H1 (cell line): ENCODE data around the gene CCNG2. TPM values are rescaled to one million over a fixed set of nuclear protein-coding genes. Genes with fewer than 3 reads are reported as not detected.

ENCODE experiments used
- CTCF ChIA-PET: fragments of 300-600 bp; sonication (Branson Sonifier 250); formaldehyde crosslinking; loops from one replicate; lab custom pipeline; 2021; ENCODE audit not compliant: partially characterized antibody; lab: Charles Lee
- POLR2A ChIA-PET: fragments of 300-600 bp; sonication (Branson Sonifier 250); formaldehyde crosslinking; loops from one replicate; lab custom pipeline; 2021; ENCODE audit warnings: inconsistent platforms; ENCODE audit not compliant: partially characterized antibody; lab: Charles Lee
- DNase-seq, 2 experiments: peaks; one replicate each; pipeline versions ENCODE4 v3.0.0 to v3.0.0-alpha.2; 2010 to 2022; ENCODE audit warnings: low spot score in 2 of 2, low read depth in 1 of 2, mixed read lengths in 1 of 2
- FAIRE-seq: peaks from 2 replicates; lab custom pipeline; 2011; peaks lifted over from hg19 to GRCh38; lab: Jason Lieb, UNC
- H2AFZ ChIP-seq: 2 replicates; pipeline ENCODE4 v1.8.1; 2012; ENCODE audit warnings: low read length, inconsistent platforms
- H2AK5ac ChIP-seq: 2 replicates; pipeline ENCODE4 v1.6.1; 2013; ENCODE audit warnings: low read depth, low read length
- H2BK120ac ChIP-seq: replicated peaks from 2 replicates; pipeline ENCODE3; 2013; ENCODE audit warnings: low read depth, low read length, inconsistent platforms
- H2BK12ac ChIP-seq: 2 replicates; pipeline ENCODE4 v1.6.1; 2013; ENCODE audit warnings: low read depth, low read length
- H2BK15ac ChIP-seq: 2 replicates; pipeline ENCODE4 v1.6.1; 2013; ENCODE audit warnings: low read length
- H2BK20ac ChIP-seq: 2 replicates; pipeline ENCODE4 v1.6.1; 2013; ENCODE audit warnings: low read length
- H2BK5ac ChIP-seq: 2 replicates; pipeline ENCODE4 v1.6.1; 2013; ENCODE audit warnings: low read depth, low read length
- H3K14ac ChIP-seq: 2 replicates; pipeline ENCODE4 v1.6.1; 2013; ENCODE audit warnings: inconsistent platforms; ENCODE audit not compliant: insufficient read length
- H3K18ac ChIP-seq: 2 replicates; pipeline ENCODE4 v1.6.1; 2013; ENCODE audit warnings: low read length; ENCODE audit errors: extremely low read depth
- H3K23ac ChIP-seq: 2 replicates; pipeline ENCODE4 v1.6.1; 2013; ENCODE audit warnings: inconsistent platforms; ENCODE audit not compliant: insufficient read length
- H3K23me2 ChIP-seq: 2 replicates; pipeline ENCODE4 v1.6.1; 2013; ENCODE audit warnings: low read depth, low read length
- H3K27ac ChIP-seq: 2 replicates; pipeline ENCODE4 v1.6.1; 2011; ENCODE audit warnings: low read depth, low read length, inconsistent platforms
- H3K27me3 ChIP-seq, 4 experiments: replicated peaks in 1 of 4; 1 replicate in 1 of 4; 2 replicates in 3 of 4; pipeline versions ENCODE4 v1.6.1 to v1.8.1; 2011 to 2013; ENCODE audit warnings: low read length in 3 of 4, mild to moderate bottlenecking in 3 of 4, inconsistent platforms in 2 of 4, mixed read lengths in 2 of 4, moderate library complexity in 1 of 4; ENCODE audit not compliant: control insufficient read depth in 3 of 4, insufficient read depth in 3 of 4; ENCODE audit errors: extremely low read depth in 1 of 4
- H3K36me3 ChIP-seq, 4 experiments: 2 replicates each; pipeline versions ENCODE4 v1.6.1 to v1.8.1; 2011 to 2013; ENCODE audit warnings: mild to moderate bottlenecking in 4 of 4, low read length in 3 of 4, moderate library complexity in 2 of 4, control low read depth in 1 of 4, inconsistent platforms in 1 of 4; ENCODE audit not compliant: insufficient read depth in 4 of 4, control insufficient read depth in 2 of 4
- H3K4ac ChIP-seq: replicated peaks from 2 replicates; pipeline ENCODE3; 2013; ENCODE audit warnings: low read length, low read depth, mixed read lengths, inconsistent platforms; ENCODE audit not compliant: insufficient read length
- H3K4me1 ChIP-seq, 4 experiments: replicated peaks in 1 of 4; 1 replicate in 1 of 4; 2 replicates in 3 of 4; pipeline versions ENCODE4 v1.6.1 to v1.8.1; 2011 to 2013; ENCODE audit warnings: low read length in 3 of 4, inconsistent platforms in 2 of 4, mixed read lengths in 1 of 4; ENCODE audit not compliant: insufficient read depth in 4 of 4, control insufficient read depth in 3 of 4
- H3K4me2 ChIP-seq, 2 experiments: 2 replicates each; pipeline versions ENCODE4 v1.6.1 to v1.8.1; 2011 to 2013; ENCODE audit warnings: low read depth in 2 of 2, low read length in 2 of 2, control low read depth in 1 of 2, inconsistent platforms in 1 of 2, mild to moderate bottlenecking in 1 of 2; ENCODE audit not compliant: insufficient read depth in 1 of 2
- H3K4me3 ChIP-seq, 4 experiments: fragments of 200-600, 300-600 bp in 1 of 4; sonication (generic), shearing (Covaris generic), sonication (Bioruptor Twin) in 1 of 4; 2 replicates each; pipeline versions ENCODE4 v1.5.1 to v1.8.1; 2011 to 2016; ENCODE audit warnings: low read length in 4 of 4, low read depth in 3 of 4, control low read depth in 2 of 4, inconsistent platforms in 2 of 4, mild to moderate bottlenecking in 2 of 4, mixed read lengths in 1 of 4, moderate library complexity in 1 of 4; ENCODE audit not compliant: insufficient read depth in 2 of 4; ENCODE audit errors: extremely low read depth in 1 of 4
- H3K56ac ChIP-seq: replicated peaks from 2 replicates; pipeline ENCODE3; 2013; ENCODE audit warnings: low read depth, mild to moderate bottlenecking, mixed read lengths, low read length, inconsistent platforms; ENCODE audit not compliant: insufficient read length
- H3K79me1 ChIP-seq: 2 replicates; pipeline ENCODE4 v1.6.1; 2013; ENCODE audit warnings: low read depth, low read length, control low read depth
- H3K79me2 ChIP-seq, 2 experiments: 2 replicates each; pipeline versions ENCODE4 v1.6.1 to v1.8.1; 2012 to 2013; ENCODE audit warnings: low read length in 2 of 2, mild to moderate bottlenecking in 2 of 2, inconsistent platforms in 1 of 2; ENCODE audit not compliant: insufficient read depth in 2 of 2, control insufficient read depth in 1 of 2
- H3K9ac ChIP-seq, 4 experiments: replicated peaks in 1 of 4; 1 replicate in 1 of 4; 2 replicates in 3 of 4; pipeline versions ENCODE4 v1.6.1 to v1.8.1; 2011 to 2013; ENCODE audit warnings: low read depth in 3 of 4, low read length in 3 of 4, control low read depth in 2 of 4, mild to moderate bottlenecking in 2 of 4, moderate library complexity in 2 of 4, inconsistent platforms in 1 of 4; ENCODE audit errors: extremely low read depth in 1 of 4
- H3K9me3 ChIP-seq, 2 experiments: 2 replicates each; pipeline versions ENCODE4 v1.6.1 to v1.8.1; 2012 to 2013; ENCODE audit warnings: mild to moderate bottlenecking in 2 of 2, moderate library complexity in 2 of 2, control low read depth in 1 of 2, inconsistent platforms in 1 of 2, low read depth in 1 of 2, low read length in 1 of 2, mixed read lengths in 1 of 2; ENCODE audit not compliant: insufficient read depth in 2 of 2
- H4K20me1 ChIP-seq, 2 experiments: replicated peaks in 1 of 2; 2 replicates each; pipeline versions ENCODE3 to v1.8.1; 2011 to 2013; ENCODE audit warnings: inconsistent platforms in 2 of 2, low read length in 2 of 2, mild to moderate bottlenecking in 1 of 2; ENCODE audit not compliant: insufficient read depth in 2 of 2, control insufficient read depth in 1 of 2
- H4K5ac ChIP-seq: 2 replicates; pipeline ENCODE4 v1.6.1; 2013; ENCODE audit warnings: low read length, low read depth, mixed read lengths, inconsistent platforms; ENCODE audit not compliant: insufficient read length
- H4K8ac ChIP-seq: 2 replicates; pipeline ENCODE4 v1.8.0; 2013; ENCODE audit warnings: mild to moderate bottlenecking, moderate library complexity, low read length, inconsistent platforms; ENCODE audit not compliant: insufficient read depth; ENCODE audit errors: extremely low read depth
- H4K91ac ChIP-seq: replicated peaks from 2 replicates; pipeline ENCODE3; 2013; ENCODE audit warnings: low read length, mixed read lengths, inconsistent platforms; ENCODE audit not compliant: insufficient read length
- BRCA1 ChIP-seq: IDR thresholded peaks from 2 replicates; pipeline ENCODE4 v1.6.1; 2012; ENCODE audit warnings: low read depth, low read length, improper control_type of control experiment
- WGBS, 2 experiments: shearing (Covaris generic) in 1 of 2; methylation state at CpG; one replicate each; pipeline versions ENCODE4 v1.1.6 to v1.1.7; 2013 to 2015; ENCODE audit warnings: low lambda C conversion rate in 2 of 2, mixed read lengths in 2 of 2, inconsistent platforms in 1 of 2, low coverage in 1 of 2, missing lambda C conversion rate in 1 of 2; ENCODE audit not compliant: insufficient replicate concordance in 2 of 2, insufficient coverage in 1 of 2, insufficient read length in 1 of 2; ENCODE audit errors: extremely low coverage in 1 of 2, missing lambda C conversion rate in 1 of 2; 5-methylcytosine and 5-hydroxymethylcytosine counted together
- polyA plus RNA-seq, 7 experiments: library from polyadenylated mRNA; depleted of rRNA in 3 of 7; stranded (reverse) in 5 of 7; unstranded in 2 of 7; fragments of >200 nt in 5 of 7; fragments of 200-250 nt in 2 of 7; gene quantifications; 1 replicate in 5 of 7; 2 replicates in 1 of 7; 4 replicates in 1 of 7; pipeline versions ENCODE4 v1.2.1 to v1.2.3, GENCODE V29; 2011 to 2013; ENCODE audit warnings: missing spikeins in 2 of 7, mixed read lengths in 2 of 7
- total RNA-seq: library from RNA; stranded (reverse); fragmentation: NEBNext Ultra II Directional; extraction: Animal tissue kit (Norgen Biotek cat#: 25700); gene quantifications from 2 replicates; pipeline ENCODE4 v1.2.1, GENCODE V29; 2021

CCNG2 gene
- total and polyA plus RNA-seq, 2 of the 8 experiments (the other 6 are each of a cell fraction or from before 2014, with no cell fraction given) = 3.5 to 13.9 TPM

DNA sequence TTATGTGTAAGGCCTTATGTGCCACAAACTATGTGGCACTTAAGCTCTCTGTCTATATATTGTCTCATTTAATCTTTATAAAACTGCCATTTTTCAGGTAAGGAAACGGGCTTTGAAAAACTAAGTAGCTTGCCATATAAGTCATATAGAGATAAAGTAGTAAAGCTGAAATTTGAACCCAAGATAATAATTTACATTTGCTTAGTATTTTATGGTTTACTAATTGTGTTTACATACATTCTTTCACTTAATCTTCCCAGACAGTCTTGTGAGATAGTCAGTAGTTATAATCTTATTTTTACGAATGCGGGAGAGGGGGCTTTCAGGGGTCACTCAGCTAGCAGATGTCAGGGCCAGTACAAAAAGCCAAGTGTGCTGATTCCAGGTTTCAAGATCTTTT lies 13.9 kb upstream of the CCNG2 start:
- CTCF ChIA-PET = interaction anchor here (1.0 to 2.2 kb wide), 6 partner anchors 10 to 224 kb away, joined by 3 to 12 read pairs (median 4); no protein-coding TSS in a partner anchor
- no peak for FAIRE-seq
- TF ChIP-seq BRCA1 = no peak

More for the DNA sequence above, 13.9 kb upstream of the CCNG2 start:
- Histone ChIP-seq H3K79me1 (no peaks in the 10 kb centered on the region), H3K27ac (no peak overlapping the region), H3K4me2 (no peak overlapping the region), H2BK5ac (no peak overlapping the region), H2BK20ac (no peak overlapping the region), H3K27me3 (no peaks in the 10 kb centered on the region), H2BK12ac (no peak overlapping the region), H3K4me3 (no peak overlapping the region), H3K23ac (no peak overlapping the region), H4K8ac (no peak overlapping the region), H3K36me3 (no peaks in the 10 kb centered on the region), H3K56ac (no peak overlapping the region), H4K20me1 (no peaks in the 10 kb centered on the region), H3K18ac (no peak overlapping the region), H2AK5ac (no peak overlapping the region), H2BK15ac (no peak overlapping the region), H3K23me2 (no peaks in the 10 kb centered on the region), H3K9ac (no peak overlapping the region), H3K4me1 (no peaks in the 10 kb centered on the region), H3K9me3 (no peaks in the 10 kb centered on the region), H2BK120ac (no peak overlapping the region), H3K14ac (no peak overlapping the region), H3K4ac (no peak overlapping the region), H2AFZ (no peak overlapping the region), H4K5ac (no peak overlapping the region), H3K79me2 (no peaks in the 10 kb centered on the region), H4K91ac (no peak overlapping the region)
- WGBS, 2 experiments = 79% methylated on average over 3 of the region's 3 CpGs; no CpG with 5 or more reads in 1 of the 2 experiments
- POLR2A ChIA-PET = interaction anchor here (3.2 kb wide), 1 partner anchor 13 kb away, joined by 10 read pairs; the partner anchor contains the start of gene CCNG2
- DNase-seq = no peak
